Thoracic aorta (tissue), 2 donors: ENCODE results near the gene ALS2. TPM values are rescaled to one million over a fixed set of nuclear protein-coding genes. Genes with fewer than 3 reads are reported as not detected.
"Not testable (repeated sequence)": the region's sequence is repeated elsewhere in the genome, so short reads cannot be mapped to it uniquely, and the experiment has no call there.

ENCODE experiments used
- ATAC-seq: fragments of 150-250 bp; one replicate; pipeline ENCODE4 v1.8.0; 2017; ENCODE audit warnings: low read depth; ENCODE audit not compliant: insufficient number of reproducible peaks, low FRiP score
- DNase-seq: peaks from one replicate; pipeline ENCODE4 v3.0.0-alpha.2; 2020; ENCODE audit warnings: low spot score
- H3K27ac ChIP-seq, 2 donors: fragments of 200-600 bp; sonication (generic); 1 replicate in 1 of 2; 2 replicates in 1 of 2; pipeline ENCODE4 v1.5.1; 2016; ENCODE audit warnings: mild to moderate bottlenecking in 2 of 2, moderate library complexity in 2 of 2
- H3K27me3 ChIP-seq: fragments of 200-600 bp; sonication (generic); replicated peaks from 2 replicates; pipeline ENCODE4 v1.6.0; 2016; ENCODE audit warnings: mild to moderate bottlenecking; ENCODE audit not compliant: insufficient read depth
- H3K36me3 ChIP-seq: fragments of 200-600 bp; sonication (generic); one replicate; pipeline ENCODE4 v1.5.1; 2016
- H3K4me1 ChIP-seq, 2 donors: fragments of 200-600 bp; sonication (generic); 1 replicate in 1 of 2; 2 replicates in 1 of 2; pipeline versions ENCODE4 v1.5.1 to v1.6.0; 2016; ENCODE audit warnings: low read depth in 2 of 2, mild to moderate bottlenecking in 1 of 2; ENCODE audit not compliant: control insufficient read depth in 1 of 2
- H3K4me3 ChIP-seq: fragments of 200-600 bp; sonication (generic); 2 replicates; pipeline ENCODE4 v1.5.1; 2016; ENCODE audit warnings: mild to moderate bottlenecking
- H3K9me3 ChIP-seq: fragments of 200-600 bp; sonication (generic); 2 replicates; pipeline ENCODE4 v1.5.1; 2016
- CTCF ChIP-seq: fragments of 200-600 bp; sonication (generic); IDR thresholded peaks from one replicate; pipeline ENCODE4 v1.5.1; 2019; ENCODE audit warnings: antibody characterized with exemption
- total RNA-seq, 2 donors: library from RNA; depleted of rRNA; stranded (reverse); fragments of >200 nt; gene quantifications; one replicate each; pipeline versions ENCODE4 v1.1.0 to v1.2.3, GENCODE V29; 2016

Gene ALS2
- total RNA-seq, 2 donors from 2014 or later: 34.5 to 45.1 TPM

- Histone ChIP-seq H3K27me3 (no peaks in the 10 kb centered on the region), H3K27ac (peak overlapping the region in 1 of 2 donors; percentile 8), H3K4me3 (no peak overlapping the region), H3K9me3 (no peaks in the 10 kb centered on the region), H3K36me3 (peaks cover 7% of the 10 kb centered on the region), H3K4me1 (peaks cover 0 to 22% of the 10 kb centered on the region in 2 donors)
- DNase-seq: no peak
- no peak for TF ChIP-seq CTCF
- no peak for ATAC-seq
Measured at GRCh38 chr2:201768918-201769317, 11.8 kb downstream of the ALS2 start.

GRCh38 chr2:201765799-201766198 lies 14.9 kb downstream of the ALS2 start:
- H3K4me1 ChIP-seq: peaks cover 0 to 18% of the 10 kb centered on the region in 2 donors
- H3K27me3 ChIP-seq: no peaks in the 10 kb centered on the region
- H3K36me3 ChIP-seq: peaks cover 20% of the 10 kb centered on the region
- no peak for DNase-seq
- H3K9me3 ChIP-seq: no peaks in the 10 kb centered on the region
- ATAC-seq: no peak
- H3K4me3 ChIP-seq: no peak overlapping the region
- no peak overlapping the region for H3K27ac ChIP-seq
- TF ChIP-seq CTCF: no peak

- H3K4me3 ChIP-seq, H3K27ac ChIP-seq, H3K27me3 ChIP-seq, DNase-seq, H3K9me3 ChIP-seq, ATAC-seq: not testable (repeated sequence)
- peaks cover 0 to 18% of the 10 kb centered on the region in 2 donors for H3K4me1 ChIP-seq
- H3K36me3 ChIP-seq: peaks cover 23% of the 10 kb centered on the region
Measured at GRCh38 chr2:201764469-201764868, 16.3 kb downstream of the ALS2 start.

GRCh38 chr2:201761101-201761500 lies 19.6 kb downstream of the ALS2 start:
- TF ChIP-seq CTCF: no peak
- no peak overlapping the region for H3K27ac ChIP-seq
- no peaks in the 10 kb centered on the region for H3K9me3 ChIP-seq
- H3K27me3 ChIP-seq: no peaks in the 10 kb centered on the region
- peaks cover 31% of the 10 kb centered on the region for H3K36me3 ChIP-seq
- no peak overlapping the region for H3K4me3 ChIP-seq
- ATAC-seq (no peak), DNase-seq (no peak)
- H3K4me1 ChIP-seq: no peaks in the 10 kb centered on the region

GRCh38 chr2:201759567-201759966 lies 21.2 kb downstream of the ALS2 start:
- ATAC-seq: no peak

More at GRCh38 chr2:201759567-201759966, 21.2 kb downstream of the ALS2 start:
- no peak for TF ChIP-seq CTCF
- Histone ChIP-seq H3K4me3 (no peak overlapping the region), H3K36me3 (peaks cover 31% of the 10 kb centered on the region), H3K4me1 (no peaks in the 10 kb centered on the region), H3K27ac (no peak overlapping the region), H3K27me3 (no peaks in the 10 kb centered on the region), H3K9me3 (no peaks in the 10 kb centered on the region)
- no peak for DNase-seq
